HepG2 (cell line): Measurements from ENCODE around the gene LTC4S. TPM values are rescaled to one million over a fixed set of nuclear protein-coding genes. Genes with fewer than 3 reads are reported as not detected.
A peak's percentile ranks its signal among the peaks of the same experiment; 100 is the strongest.

Experiments
- EEA1 ChIP-seq: sonication (generic); formaldehyde crosslinking; IDR thresholded peaks from 2 replicates; pipeline ENCODE4 v1.5.1; 2020; ENCODE audit warnings: mild to moderate bottlenecking, missing genetic modification reagents, borderline replicate concordance
- EP300 ChIP-seq, 3 experiments: sonication (generic) in 1 of 3; formaldehyde crosslinking in 1 of 3; IDR thresholded peaks; 2 replicates each; pipeline versions ENCODE4 v1.5.1 to v1.6.1; 2011 to 2020; ENCODE audit warnings: low read depth in 2 of 3, low read length in 2 of 3, borderline replicate concordance in 1 of 3, improper control_type of control experiment in 1 of 3, mild to moderate bottlenecking in 1 of 3, missing genetic modification reagents in 1 of 3, moderate library complexity in 1 of 3
- KMT2A ChIP-seq: sonication (generic); formaldehyde crosslinking; IDR thresholded peaks from 2 replicates; pipeline ENCODE4 v1.4.0; 2020; ENCODE audit warnings: missing genetic modification reagents
- PHF20 ChIP-seq: sonication (generic); formaldehyde crosslinking; IDR thresholded peaks from 2 replicates; pipeline ENCODE4 v1.5.0; 2020; ENCODE audit warnings: mild to moderate bottlenecking, missing genetic modification reagents
- PRDM15 ChIP-seq: sonication (generic); formaldehyde crosslinking; IDR thresholded peaks from 2 replicates; pipeline ENCODE4 v1.4.0; 2020; ENCODE audit warnings: missing genetic modification reagents
- PRPF4 ChIP-seq: fragments of 200-400 bp; formaldehyde crosslinking; IDR thresholded peaks from 2 replicates; pipeline ENCODE4 v1.6.1; 2016; ENCODE audit warnings: low read length, low read depth; ENCODE audit not compliant: poor library complexity, severe bottlenecking
- SIX1 ChIP-seq: sonication (generic); formaldehyde crosslinking; IDR thresholded peaks from 2 replicates; pipeline ENCODE4 v1.4.0; 2020; ENCODE audit warnings: missing genetic modification reagents, borderline replicate concordance
- SP4 ChIP-seq: sonication (generic); formaldehyde crosslinking; IDR thresholded peaks from 2 replicates; pipeline ENCODE4 v1.8.1; 2023; ENCODE audit warnings: mild to moderate bottlenecking, missing genetic modification reagents
- TAF1 ChIP-seq: sonication (generic); formaldehyde crosslinking; IDR thresholded peaks from 2 replicates; pipeline ENCODE4 v1.4.0; 2020; ENCODE audit warnings: missing genetic modification reagents
- ZNF746 ChIP-seq: sonication (generic); formaldehyde crosslinking; IDR thresholded peaks from 2 replicates; pipeline ENCODE4 v1.8.0; 2022; ENCODE audit warnings: mild to moderate bottlenecking, missing genetic modification reagents
- ZNF772 ChIP-seq: sonication (generic); formaldehyde crosslinking; IDR thresholded peaks from 2 replicates; pipeline ENCODE4 v1.5.0; 2020; ENCODE audit warnings: mild to moderate bottlenecking, missing genetic modification reagents
- ZSCAN29 ChIP-seq: sonication (generic); formaldehyde crosslinking; conservative IDR thresholded peaks from 2 replicates; pipeline ENCODE4 v1.4.0; 2020; ENCODE audit warnings: mild to moderate bottlenecking, missing genetic modification reagents
- polyA plus RNA-seq, 8 experiments: library from polyadenylated mRNA; depleted of rRNA in 3 of 8; stranded (reverse) in 7 of 8; unstranded in 1 of 8; fragments of >200 nt; fragmentation: Illumina TruSeq in 4 of 8; extraction: Trizol in 4 of 8; gene quantifications; 2 replicates each; pipeline versions ENCODE4 v1.2.1 to v1.2.3, GENCODE V29; 2011 to 2016; ENCODE audit warnings: low read depth in 4 of 8, missing spikeins in 1 of 8, mixed read lengths in 1 of 8; ENCODE audit not compliant: insufficient read depth in 1 of 8
- total RNA-seq, 5 experiments: library from RNA; depleted of rRNA; stranded (reverse); fragments of >200 nt; fragmentation: Illumina TruSeq; extraction: Trizol; gene quantifications; 2 replicates each; pipeline ENCODE4 v1.2.3, GENCODE V29; 2016; ENCODE audit warnings: low read depth in 1 of 5
- TF ChIP-seq, protein P1 (sequence below): sonication (generic); formaldehyde crosslinking; IDR thresholded peaks from 2 replicates; pipeline ENCODE4 v1.4.0; 2020; ENCODE audit warnings: mild to moderate bottlenecking, missing genetic modification reagents
- TF ChIP-seq, protein P2 (sequence below): sonication (generic); formaldehyde crosslinking; IDR thresholded peaks from 2 replicates; pipeline ENCODE4 v1.4.0; 2020; ENCODE audit warnings: missing genetic modification reagents, borderline replicate concordance
- TF ChIP-seq, protein P3 (sequence below): sonication (generic); formaldehyde crosslinking; IDR thresholded peaks from 2 replicates; pipeline ENCODE4 v1.5.1; 2020; ENCODE audit warnings: mild to moderate bottlenecking, missing genetic modification reagents, moderate library complexity

The LTC4S gene
- total and polyA plus RNA-seq, 2 of the 13 experiments (the other 11 are each of a cell fraction or from before 2014, with no cell fraction given): 0.35 TPM; not detected in 1

DNA sequence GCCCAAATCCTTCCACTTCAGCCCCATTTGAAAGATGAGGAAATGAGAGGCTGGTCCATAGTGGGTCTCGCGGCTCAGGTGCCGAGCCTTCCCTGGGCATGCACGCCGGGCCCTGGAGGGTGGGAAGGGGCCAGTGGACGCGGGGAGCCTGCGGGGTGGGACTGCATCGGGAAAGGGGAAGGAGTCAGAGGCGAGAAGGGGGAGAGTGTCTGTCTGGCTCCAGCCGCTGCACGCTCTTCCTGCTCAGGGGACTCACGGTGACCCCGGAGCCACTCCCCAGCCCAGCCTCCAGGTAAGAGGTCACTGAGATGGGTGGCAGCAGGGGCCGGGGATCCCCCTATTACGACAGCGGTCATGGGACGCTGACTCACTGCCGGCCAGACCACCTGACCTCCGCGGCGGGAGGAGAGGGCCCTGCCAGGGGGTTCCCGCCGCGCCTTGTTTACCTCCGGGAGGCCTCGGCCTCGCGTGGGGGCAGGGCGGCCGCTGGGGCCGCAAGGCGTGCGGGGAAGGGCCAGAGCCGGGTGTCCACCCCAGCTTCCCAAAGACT, 25.0 kb downstream of the LTC4S start (continued):
- TF ChIP-seq PRDM15 (CRISPR knock-in tag): peak; percentile 72
- peak; percentile 54 for TF ChIP-seq KMT2A (CRISPR knock-in tag)
- TF ChIP-seq, protein P1, sequence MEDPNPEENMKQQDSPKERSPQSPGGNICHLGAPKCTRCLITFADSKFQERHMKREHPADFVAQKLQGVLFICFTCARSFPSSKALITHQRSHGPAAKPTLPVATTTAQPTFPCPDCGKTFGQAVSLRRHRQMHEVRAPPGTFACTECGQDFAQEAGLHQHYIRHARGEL (CRISPR knock-in tag): 0 out of 2 replicates have a peak, but pooled peaks have one; percentile 15
- TF ChIP-seq EP300 (IDR thresholded peaks at IDR 0.05; ENCODE audit: low read depth in 2 of 2, low read length in 2 of 2): peak; percentile 91 to 95
- TF ChIP-seq EP300 (CRISPR knock-in tag; IDR thresholded peaks at IDR 0.05; ENCODE audit: borderline replicate concordance): peak; percentile 95
- no peak; the same call in 1 of the 2 replicates for TF ChIP-seq ZSCAN29 (CRISPR knock-in tag)
- TF ChIP-seq, protein P2, sequence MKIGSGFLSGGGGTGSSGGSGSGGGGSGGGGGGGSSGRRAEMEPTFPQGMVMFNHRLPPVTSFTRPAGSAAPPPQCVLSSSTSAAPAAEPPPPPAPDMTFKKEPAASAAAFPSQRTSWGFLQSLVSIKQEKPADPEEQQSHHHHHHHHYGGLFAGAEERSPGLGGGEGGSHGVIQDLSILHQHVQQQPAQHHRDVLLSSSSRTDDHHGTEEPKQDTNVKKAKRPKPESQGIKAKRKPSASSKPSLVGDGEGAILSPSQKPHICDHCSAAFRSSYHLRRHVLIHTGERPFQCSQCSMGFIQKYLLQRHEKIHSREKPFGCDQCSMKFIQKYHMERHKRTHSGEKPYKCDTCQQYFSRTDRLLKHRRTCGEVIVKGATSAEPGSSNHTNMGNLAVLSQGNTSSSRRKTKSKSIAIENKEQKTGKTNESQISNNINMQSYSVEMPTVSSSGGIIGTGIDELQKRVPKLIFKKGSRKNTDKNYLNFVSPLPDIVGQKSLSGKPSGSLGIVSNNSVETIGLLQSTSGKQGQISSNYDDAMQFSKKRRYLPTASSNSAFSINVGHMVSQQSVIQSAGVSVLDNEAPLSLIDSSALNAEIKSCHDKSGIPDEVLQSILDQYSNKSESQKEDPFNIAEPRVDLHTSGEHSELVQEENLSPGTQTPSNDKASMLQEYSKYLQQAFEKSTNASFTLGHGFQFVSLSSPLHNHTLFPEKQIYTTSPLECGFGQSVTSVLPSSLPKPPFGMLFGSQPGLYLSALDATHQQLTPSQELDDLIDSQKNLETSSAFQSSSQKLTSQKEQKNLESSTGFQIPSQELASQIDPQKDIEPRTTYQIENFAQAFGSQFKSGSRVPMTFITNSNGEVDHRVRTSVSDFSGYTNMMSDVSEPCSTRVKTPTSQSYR (CRISPR knock-in tag): peak; percentile 97
- TF ChIP-seq, protein P3, sequence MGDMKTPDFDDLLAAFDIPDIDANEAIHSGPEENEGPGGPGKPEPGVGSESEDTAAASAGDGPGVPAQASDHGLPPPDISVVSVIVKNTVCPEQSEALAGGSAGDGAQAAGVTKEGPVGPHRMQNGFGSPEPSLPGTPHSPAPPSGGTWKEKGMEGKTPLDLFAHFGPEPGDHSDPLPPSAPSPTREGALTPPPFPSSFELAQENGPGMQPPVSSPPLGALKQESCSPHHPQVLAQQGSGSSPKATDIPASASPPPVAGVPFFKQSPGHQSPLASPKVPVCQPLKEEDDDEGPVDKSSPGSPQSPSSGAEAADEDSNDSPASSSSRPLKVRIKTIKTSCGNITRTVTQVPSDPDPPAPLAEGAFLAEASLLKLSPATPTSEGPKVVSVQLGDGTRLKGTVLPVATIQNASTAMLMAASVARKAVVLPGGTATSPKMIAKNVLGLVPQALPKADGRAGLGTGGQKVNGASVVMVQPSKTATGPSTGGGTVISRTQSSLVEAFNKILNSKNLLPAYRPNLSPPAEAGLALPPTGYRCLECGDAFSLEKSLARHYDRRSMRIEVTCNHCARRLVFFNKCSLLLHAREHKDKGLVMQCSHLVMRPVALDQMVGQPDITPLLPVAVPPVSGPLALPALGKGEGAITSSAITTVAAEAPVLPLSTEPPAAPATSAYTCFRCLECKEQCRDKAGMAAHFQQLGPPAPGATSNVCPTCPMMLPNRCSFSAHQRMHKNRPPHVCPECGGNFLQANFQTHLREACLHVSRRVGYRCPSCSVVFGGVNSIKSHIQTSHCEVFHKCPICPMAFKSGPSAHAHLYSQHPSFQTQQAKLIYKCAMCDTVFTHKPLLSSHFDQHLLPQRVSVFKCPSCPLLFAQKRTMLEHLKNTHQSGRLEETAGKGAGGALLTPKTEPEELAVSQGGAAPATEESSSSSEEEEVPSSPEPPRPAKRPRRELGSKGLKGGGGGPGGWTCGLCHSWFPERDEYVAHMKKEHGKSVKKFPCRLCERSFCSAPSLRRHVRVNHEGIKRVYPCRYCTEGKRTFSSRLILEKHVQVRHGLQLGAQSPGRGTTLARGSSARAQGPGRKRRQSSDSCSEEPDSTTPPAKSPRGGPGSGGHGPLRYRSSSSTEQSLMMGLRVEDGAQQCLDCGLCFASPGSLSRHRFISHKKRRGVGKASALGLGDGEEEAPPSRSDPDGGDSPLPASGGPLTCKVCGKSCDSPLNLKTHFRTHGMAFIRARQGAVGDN (CRISPR knock-in tag): peak; percentile 87
- TF ChIP-seq TAF1 (CRISPR knock-in tag): no peak; the same call in 1 of the 2 replicates
- peak; percentile 61; the same call in 1 of the 2 replicates for TF ChIP-seq ZNF772 (CRISPR knock-in tag)
- TF ChIP-seq EEA1: peak; percentile 48; the same call in 1 of the 2 replicates
- TF ChIP-seq PHF20 (CRISPR knock-in tag): peak; percentile 74
- peak; percentile 87 for TF ChIP-seq ZNF746
- TF ChIP-seq PRPF4: peak; percentile 89
- TF ChIP-seq SIX1 (CRISPR knock-in tag): no peak
- peak; percentile 66 for TF ChIP-seq SP4
